Measurements from ENCODE around the gene SPO11. TPM values are rescaled to one million over a fixed set of nuclear protein-coding genes. Genes with fewer than 3 reads are reported as not detected.

SPO11 gene
- total and polyA plus RNA-seq, 2 of the 8 experiments (the other 6 are each of a cell fraction or from before 2014, with no cell fraction given), result not detected

GRCh38 chr20:57390604-57391438 is 61.2 kb downstream of the SPO11 start, which contains the start of gene RBM38 (continued):
- TF ChIP-seq EZH2 (IDR thresholded peaks at IDR 0.05; ENCODE audit: low read depth, low read length, severe bottlenecking), result no peak

Measured in H1 (cell line).